Measurements from ENCODE around the gene CAVIN2.

Gene CAVIN2

GRCh38 chr2:191864628-191865374 is 17.9 kb upstream of the CAVIN2 start:
- FAIRE-seq = no peak

- FAIRE-seq = no peak
Measured at GRCh38 chr2:191863988-191864387, 17.1 kb upstream of the CAVIN2 start.

- no peak for FAIRE-seq
Measured at GRCh38 chr2:191862156-191862775, 15.4 kb upstream of the CAVIN2 start.

DNA sequence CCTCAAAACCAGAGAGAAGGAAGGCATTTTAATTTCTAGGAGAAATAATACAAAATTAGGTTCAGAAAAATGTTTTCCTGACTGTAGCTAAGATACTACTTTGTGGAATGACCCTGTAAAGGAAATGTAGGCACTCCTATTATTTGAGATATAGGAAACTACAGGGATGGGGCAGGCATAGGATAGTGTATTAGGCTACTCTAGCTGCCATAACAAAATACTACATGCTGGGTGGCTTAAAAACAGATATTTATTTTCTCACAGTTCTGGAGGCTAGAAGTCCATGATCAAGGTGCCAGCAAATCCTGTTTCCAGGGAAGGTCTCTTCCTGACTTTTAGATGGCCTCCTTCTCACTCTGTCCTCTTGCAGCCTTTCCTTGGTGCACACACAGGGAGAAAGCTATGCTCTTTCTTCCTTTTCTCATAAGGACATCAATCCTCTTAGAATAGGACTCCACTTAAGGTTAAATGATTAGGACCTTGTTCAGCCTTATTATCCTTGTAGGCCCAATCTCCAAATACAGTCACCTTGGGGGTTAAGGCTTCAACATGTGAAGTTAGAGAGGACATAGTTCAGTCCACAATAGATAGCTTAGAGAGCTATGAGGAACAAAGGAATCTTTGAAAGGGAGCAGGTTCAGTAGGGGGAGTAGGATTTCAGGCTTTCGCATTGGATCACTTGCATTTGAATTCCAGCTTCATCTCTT is 14.0 kb upstream of the CAVIN2 start:
- no peak for FAIRE-seq

DNA sequence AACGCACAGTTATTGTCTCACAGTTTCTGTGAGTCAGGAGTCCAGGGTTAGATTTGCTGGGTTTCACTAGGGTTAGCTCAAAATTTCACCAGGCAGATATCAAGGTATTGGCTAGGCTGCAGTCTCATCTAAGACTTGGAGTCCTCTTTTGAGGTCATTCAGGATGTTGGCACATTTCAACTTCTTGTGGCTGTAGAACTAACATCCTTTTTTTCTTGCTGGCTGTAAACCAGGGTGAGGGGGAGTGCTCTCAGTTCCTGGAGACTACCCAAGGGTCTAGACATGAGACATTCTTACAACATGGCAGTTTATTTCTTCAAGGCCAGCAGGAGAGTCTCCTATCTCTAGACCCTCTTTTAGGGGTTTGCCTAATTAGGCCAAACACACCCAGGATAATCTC is 12.8 kb upstream of the CAVIN2 start:
- FAIRE-seq = no peak

DNA sequence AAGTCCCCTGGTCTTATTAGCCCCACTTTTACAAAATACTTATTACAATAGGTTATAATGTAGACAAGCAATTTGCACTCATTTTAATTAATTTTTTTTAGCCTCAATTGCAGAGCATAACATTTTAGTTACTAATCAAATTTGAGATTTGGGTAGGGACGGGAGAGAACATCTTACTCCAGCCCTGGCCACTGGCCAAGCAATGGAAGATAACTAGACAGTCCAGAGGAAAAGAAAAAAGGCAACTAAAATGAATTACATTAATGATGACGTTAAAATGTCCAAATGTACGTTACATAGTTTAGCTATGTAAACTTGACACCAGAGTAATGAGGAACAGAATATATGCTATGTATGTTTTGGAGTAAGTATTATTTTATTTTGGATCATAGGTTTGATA is 11.0 kb upstream of the CAVIN2 start:
- FAIRE-seq = no peak

DNA sequence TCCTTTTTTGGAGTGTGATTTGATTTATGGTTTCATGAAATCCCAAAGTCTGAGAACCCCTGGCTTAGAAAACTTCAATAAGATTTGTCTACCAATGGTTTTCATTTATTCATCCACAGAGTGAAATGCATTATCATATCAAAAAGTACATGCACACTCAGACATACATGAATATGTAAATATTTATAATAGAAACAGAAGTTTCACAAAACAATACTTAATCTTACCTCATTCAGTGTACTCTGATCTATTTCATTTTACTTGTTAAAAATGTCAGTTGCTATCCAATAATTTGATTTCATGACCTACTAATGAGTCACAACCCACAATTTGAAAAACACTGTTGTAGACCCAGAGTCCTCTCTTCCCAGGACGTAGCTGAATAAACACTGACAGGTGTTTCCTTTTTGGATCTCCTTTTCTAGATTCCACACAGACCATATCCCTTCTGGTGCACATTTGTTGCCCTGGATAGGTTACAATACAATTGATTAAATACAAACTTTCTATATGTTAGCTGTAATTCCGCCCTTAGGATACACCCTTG is 10.4 kb upstream of the CAVIN2 start:
- no peak for FAIRE-seq

DNA sequence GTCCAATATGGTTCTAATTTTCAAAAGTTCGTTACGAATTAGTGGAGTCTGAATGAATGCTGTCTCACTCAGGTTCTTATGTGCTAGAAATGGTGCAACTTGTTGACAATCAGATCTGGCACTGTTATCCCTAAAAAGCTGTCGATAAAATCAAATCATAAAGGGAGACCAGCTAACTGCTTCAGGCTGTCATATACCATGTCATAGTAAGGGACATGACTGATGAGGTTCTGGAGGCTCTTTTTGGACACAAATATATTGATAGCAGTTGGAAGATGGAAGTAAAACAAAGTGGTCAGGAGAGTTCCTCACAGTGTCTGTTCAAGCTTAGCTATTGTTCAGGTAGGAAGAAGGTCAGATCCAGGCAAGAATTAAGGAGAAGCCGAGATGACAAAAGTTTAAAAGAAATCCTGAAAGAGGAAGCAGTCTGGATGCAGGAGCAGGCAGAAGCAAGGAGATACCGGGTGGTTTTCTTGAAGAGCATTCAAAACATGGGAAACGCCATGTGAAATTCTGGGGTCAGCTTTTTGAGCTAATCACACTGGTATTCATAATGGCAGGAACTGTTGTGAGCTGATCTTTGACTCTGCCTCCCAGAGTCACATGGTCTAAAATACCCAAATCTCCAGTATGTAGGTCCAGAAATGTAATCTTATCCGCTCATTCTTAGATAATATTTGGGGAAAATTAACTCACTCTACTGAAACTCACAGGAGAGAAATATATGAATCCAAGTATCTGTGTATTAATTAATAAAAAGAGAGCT is 9.4 kb upstream of the CAVIN2 start:
- FAIRE-seq = no peak

GRCh38 chr2:191855382-191855781 is 8.5 kb upstream of the CAVIN2 start:
- no peak for FAIRE-seq

- no peak for FAIRE-seq
Measured at GRCh38 chr2:191854382-191855372, 7.8 kb upstream of the CAVIN2 start.

- no peak for FAIRE-seq
Measured at GRCh38 chr2:191853843-191854242, 7.0 kb upstream of the CAVIN2 start.

DNA sequence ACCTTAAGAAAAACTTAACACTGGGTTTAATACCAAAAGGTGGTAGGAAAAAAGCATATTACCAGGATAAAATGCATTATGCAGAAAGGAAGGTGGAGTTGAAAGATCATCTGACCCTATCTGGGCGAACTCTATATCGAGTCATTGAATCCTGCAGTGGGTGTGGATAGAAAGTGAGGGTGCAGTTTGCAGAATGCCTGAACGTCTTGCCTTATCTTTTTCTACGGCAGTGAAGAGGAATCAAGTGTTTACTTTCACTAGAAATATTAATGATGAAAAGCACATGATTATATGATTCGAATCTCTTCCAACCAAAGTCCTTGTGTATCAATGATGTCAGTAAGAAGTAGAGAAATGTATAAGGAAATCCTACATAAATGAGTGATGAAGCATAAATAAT is 4.3 kb upstream of the CAVIN2 start:
- FAIRE-seq = no peak

DNA sequence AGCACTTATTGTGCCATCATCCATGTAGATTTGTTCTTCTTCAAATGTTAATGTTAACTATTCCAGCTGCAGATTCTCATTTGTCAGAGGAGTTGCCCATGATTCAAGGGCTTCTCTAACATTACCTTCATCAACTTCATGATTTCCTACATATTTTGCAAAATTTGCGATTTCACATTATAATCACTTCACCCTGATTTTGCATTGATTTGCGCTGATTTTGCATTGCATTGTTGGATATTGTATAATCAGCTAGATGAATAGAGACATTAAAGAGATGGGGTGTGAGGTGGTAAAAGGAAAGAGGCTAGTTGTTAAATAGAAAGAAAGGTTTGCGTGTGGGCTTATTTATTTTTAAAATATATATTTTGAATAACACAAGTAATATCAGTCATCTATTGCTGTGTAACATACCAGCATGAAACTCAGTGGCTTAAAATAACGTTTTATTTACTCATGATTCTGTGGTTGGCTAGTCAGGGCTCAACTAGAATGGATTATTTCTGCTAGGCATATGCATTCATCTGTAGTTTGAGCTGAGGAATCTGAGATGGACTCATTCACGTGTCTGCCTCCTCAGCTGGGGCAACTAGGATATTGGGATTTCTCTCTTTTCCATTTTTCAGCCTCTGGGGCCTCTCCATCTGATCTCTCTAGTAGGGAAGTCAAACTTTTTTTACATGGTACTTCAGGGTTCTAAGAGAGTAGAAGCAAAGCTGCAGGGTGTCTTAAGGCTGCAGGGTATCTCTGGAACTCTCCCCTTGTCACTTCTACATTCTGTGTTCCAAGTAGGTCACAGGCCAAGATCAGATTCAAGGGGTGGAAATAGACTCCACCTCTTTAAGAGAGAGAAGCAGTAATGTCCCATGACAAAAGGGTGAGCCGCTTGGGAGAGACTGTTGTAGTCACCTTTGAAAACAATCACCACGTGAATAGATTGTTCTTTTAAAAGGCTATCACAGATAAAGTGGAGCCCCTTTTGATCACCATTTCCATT is 2.2 kb upstream of the CAVIN2 start:
- FAIRE-seq = no peak

GRCh38 chr2:191847764-191848163 is 876 bp upstream of the CAVIN2 start:
- no peak for FAIRE-seq

GRCh38 chr2:191845876-191846514 is 893 bp downstream of the CAVIN2 start:
- no peak for FAIRE-seq

- no peak for FAIRE-seq
Measured at GRCh38 chr2:191845248-191845715, 1.6 kb downstream of the CAVIN2 start.

DNA sequence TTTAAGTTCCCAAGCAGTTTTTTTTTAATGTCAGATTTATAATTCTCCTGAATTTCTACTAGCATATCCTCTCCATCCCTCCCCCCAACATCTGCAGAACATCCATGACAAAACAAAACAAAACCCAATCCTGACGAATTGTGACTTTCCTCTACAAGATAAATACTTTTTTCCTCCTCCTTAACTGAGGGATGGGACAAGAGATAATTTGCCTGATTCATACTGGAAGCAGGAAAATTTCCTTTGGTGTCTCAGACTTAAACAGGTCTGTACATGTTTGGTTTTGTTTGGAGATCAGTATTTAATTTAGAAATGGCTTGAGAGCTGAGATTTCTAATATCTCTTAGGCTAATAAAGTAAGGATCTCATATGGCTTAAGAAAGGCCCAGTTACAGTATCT is 2.2 kb downstream of the CAVIN2 start:
- FAIRE-seq = no peak

GRCh38 chr2:191840921-191841320 is 6.0 kb downstream of the CAVIN2 start:
- FAIRE-seq = no peak

- FAIRE-seq = no peak
Measured at GRCh38 chr2:191839918-191840804, 6.7 kb downstream of the CAVIN2 start.
